VCaP (cell line): ENCODE data around the gene ZBTB7A.

Experiments used
- H3K27ac ChIP-seq: fragments of 450-650 bp; 2 replicates; pipeline ENCODE4 v1.5.1; 2017
- TF ChIP-seq, protein P1 (sequence below): fragments of 450-650 bp; conservative IDR thresholded peaks from 2 replicates; pipeline ENCODE4 v1.5.1; 2017; ENCODE audit warnings: mild to moderate bottlenecking, moderate library complexity

Gene ZBTB7A

DNA sequence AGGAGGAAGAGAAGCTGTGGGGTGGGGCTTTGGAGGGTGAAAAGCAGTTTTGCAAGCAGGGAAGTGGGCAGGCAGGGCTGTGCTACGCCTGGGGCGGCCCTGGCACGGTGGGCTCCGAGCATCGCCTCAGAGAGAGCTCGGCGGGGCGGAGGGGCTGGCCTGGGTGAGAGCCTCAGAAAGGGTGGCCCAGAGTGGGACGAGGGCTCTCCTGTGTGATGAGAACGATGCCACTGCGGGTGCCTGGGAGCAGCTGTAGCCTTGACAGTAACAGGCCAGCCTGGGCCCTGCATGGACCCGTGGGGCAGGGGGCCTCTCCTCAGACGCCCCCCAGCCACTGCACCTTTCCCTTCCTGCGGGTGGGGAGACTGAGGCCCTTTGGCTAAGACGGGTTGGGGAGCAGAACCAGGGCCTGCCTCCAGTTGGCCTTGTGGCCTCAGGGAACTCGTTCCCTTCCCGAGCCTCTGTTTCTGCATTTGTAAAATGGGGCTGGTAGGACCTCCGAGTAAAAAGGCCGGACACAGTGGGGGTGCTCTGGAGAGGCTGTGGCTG lies 31.6 kb downstream of the ZBTB7A start:
- TF ChIP-seq, protein P1, sequence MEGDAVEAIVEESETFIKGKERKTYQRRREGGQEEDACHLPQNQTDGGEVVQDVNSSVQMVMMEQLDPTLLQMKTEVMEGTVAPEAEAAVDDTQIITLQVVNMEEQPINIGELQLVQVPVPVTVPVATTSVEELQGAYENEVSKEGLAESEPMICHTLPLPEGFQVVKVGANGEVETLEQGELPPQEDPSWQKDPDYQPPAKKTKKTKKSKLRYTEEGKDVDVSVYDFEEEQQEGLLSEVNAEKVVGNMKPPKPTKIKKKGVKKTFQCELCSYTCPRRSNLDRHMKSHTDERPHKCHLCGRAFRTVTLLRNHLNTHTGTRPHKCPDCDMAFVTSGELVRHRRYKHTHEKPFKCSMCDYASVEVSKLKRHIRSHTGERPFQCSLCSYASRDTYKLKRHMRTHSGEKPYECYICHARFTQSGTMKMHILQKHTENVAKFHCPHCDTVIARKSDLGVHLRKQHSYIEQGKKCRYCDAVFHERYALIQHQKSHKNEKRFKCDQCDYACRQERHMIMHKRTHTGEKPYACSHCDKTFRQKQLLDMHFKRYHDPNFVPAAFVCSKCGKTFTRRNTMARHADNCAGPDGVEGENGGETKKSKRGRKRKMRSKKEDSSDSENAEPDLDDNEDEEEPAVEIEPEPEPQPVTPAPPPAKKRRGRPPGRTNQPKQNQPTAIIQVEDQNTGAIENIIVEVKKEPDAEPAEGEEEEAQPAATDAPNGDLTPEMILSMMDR, result no peak
- H3K27ac ChIP-seq, result no peak overlapping the region

- no peak overlapping the region for H3K27ac ChIP-seq
- TF ChIP-seq, protein P1, result no peak
These were observed 32.4 kb downstream of the ZBTB7A start for GRCh38 chr19:4034048-4035017.

- TF ChIP-seq, protein P1, result no peak
- no peak overlapping the region for H3K27ac ChIP-seq
These were observed 33.4 kb downstream of the ZBTB7A start for GRCh38 chr19:4033028-4033956.

GRCh38 chr19:4032436-4032835 lies 34.3 kb downstream of the ZBTB7A start:
- TF ChIP-seq, protein P1, result no peak
- H3K27ac ChIP-seq, result no peak overlapping the region

DNA sequence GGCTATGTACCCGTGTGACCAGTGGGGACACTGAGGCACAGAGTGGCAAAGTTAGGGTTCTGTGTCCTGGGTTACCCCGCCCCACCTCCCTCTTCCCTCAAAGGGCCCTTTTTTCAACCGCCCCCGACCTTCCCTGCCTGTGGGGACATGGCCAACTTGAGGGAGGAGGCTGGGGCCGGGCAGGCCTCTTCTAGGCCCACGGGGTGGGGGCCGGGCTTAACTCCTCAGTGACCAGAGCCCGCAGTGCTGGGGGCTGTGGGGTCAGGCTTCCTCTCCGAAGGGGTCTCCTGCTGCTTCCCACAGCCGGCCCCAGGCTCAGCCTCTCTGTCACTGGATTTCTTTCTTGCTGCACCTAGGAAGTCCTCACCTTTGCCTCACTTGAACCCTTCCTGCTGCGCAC lies 35.3 kb downstream of the ZBTB7A start:
- TF ChIP-seq, protein P1, result no peak
- H3K27ac ChIP-seq, result no peak overlapping the region

DNA sequence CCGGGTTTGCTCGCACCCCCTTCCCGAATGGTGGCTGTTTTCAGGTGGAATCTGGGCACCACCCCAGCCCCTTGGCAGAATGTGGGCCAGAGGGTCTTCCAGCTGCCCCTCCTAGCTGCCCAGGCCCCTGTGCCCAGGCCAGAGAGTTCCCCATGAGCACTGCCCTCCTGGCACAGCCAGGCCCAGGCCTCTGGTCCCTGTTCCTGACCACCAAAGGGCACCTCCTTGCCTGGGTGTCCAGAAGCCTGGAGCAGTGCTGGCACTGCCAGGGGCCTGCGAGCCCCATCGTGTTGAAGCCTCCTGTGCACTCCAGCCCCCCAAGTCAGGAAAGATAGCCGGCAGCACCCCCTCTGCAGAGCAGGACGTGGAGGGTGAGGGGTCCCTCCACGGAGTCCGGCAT lies 35.7 kb downstream of the ZBTB7A start:
- no peak overlapping the region for H3K27ac ChIP-seq
- TF ChIP-seq, protein P1, result no peak

GRCh38 chr19:4030552-4030951 lies 36.1 kb downstream of the ZBTB7A start:
- TF ChIP-seq, protein P1, result no peak
- no peak overlapping the region for H3K27ac ChIP-seq
